ENCODE measurements around the gene PTPRQ.

GRCh38 chr12:80690090-80690489 is 246.1 kb downstream of the PTPRQ start:
- TF ChIP-seq POLR2A (IDR thresholded peaks at IDR 0.05; ENCODE audit: low read length) (no peak), GATA1 (IDR thresholded peaks at IDR 0.05; ENCODE audit: low read depth, low read length) (no peak)
